Measurements from ENCODE around the gene PER1. TPM values are rescaled to one million over a fixed set of nuclear protein-coding genes. Genes with fewer than 3 reads are reported as not detected.

Gene PER1
- total and polyA plus RNA-seq, 3 experiments from 2014 or later: 12.1 to 35.8 (median 26.5) TPM

GRCh38 chr17:8155231-8155995, 3.2 kb upstream of the PER1 start:
- Histone ChIP-seq H3K9me3 (ENCODE audit: low read length) (no peaks in the 10 kb centered on the region), H3K27me3 (ENCODE audit: insufficient read depth, low read length, poor library complexity, severe bottlenecking) (no peaks in the 10 kb centered on the region), H3K36me3 (ENCODE audit: insufficient read depth, low read length) (peaks cover 17% of the 10 kb centered on the region), H3K4me1 (ENCODE audit: insufficient read depth, low read length) (peaks cover 75% of the 10 kb centered on the region), H3K4me3 (ENCODE audit: low read length) (peak overlapping the region; percentile 100), H3K27ac (ENCODE audit: low read depth, low read length) (peak overlapping the region; percentile 100)
- Mint-ChIP-seq H3K27me3 (peaks cover 0 to 20% of the 10 kb centered on the region in 2 donors), H3K27ac (no peak overlapping the region), H3K4me3 (no peak overlapping the region), H3K4me1 (peaks cover 29 to 73% (median 42%) of the 10 kb centered on the region in 3 donors), H3K36me3 (peaks cover 8 to 55% (median 11%) of the 10 kb centered on the region in 3 donors), H3K9me3 (peaks cover 0 to 4% (median 0%) of the 10 kb centered on the region in 5 donors)
- DNase-seq: peak in 3 of 5 donors; percentile 49 to 70 (median 60)
- POLR2A ChIA-PET: interaction anchor here (0.6 to 5.6 kb wide), 13 partner anchors 8 to 472 kb away, joined by 4 to 40 read pairs (median 10); partner anchors contain the start of genes BORCS6, CTC1, HES7 and PFAS
- CTCF ChIA-PET: interaction anchor here (1.3 to 11.7 kb wide), 11 partner anchors 15 to 145 kb away, joined by 3 to 108 read pairs (median 8); partner anchors contain the start of genes ALOXE3, HES7 and SLC25A35

GRCh38 chr17:8154608-8155155, 2.5 kb upstream of the PER1 start:
- Histone ChIP-seq H3K4me3 (ENCODE audit: low read length) (peak overlapping the region; percentile 100), H3K27ac (ENCODE audit: low read depth, low read length) (peak overlapping the region; percentile 100), H3K4me1 (ENCODE audit: insufficient read depth, low read length) (peaks cover 75% of the 10 kb centered on the region), H3K9me3 (ENCODE audit: low read length) (no peaks in the 10 kb centered on the region), H3K27me3 (ENCODE audit: insufficient read depth, low read length, poor library complexity, severe bottlenecking) (no peaks in the 10 kb centered on the region), H3K36me3 (ENCODE audit: insufficient read depth, low read length) (peaks cover 19% of the 10 kb centered on the region)
- CTCF ChIA-PET: interaction anchor here (1.3 to 11.7 kb wide), 4 partner anchors 17 to 141 kb away, joined by 3 to 108 read pairs (median 36); partner anchors contain the start of genes ALOXE3 and SLC25A35
- Mint-ChIP-seq H3K4me1 (peaks cover 27 to 73% (median 42%) of the 10 kb centered on the region in 3 donors), H3K36me3 (peaks cover 8 to 56% (median 8%) of the 10 kb centered on the region in 3 donors), H3K9me3 (peaks cover 0 to 4% (median 0%) of the 10 kb centered on the region in 5 donors), H3K27me3 (peaks cover 0 to 20% of the 10 kb centered on the region in 2 donors), H3K4me3 (no peak overlapping the region), H3K27ac (no peak overlapping the region)
- no peak for DNase-seq
- POLR2A ChIA-PET: interaction anchor here (0.6 to 5.6 kb wide), 7 partner anchors 9 to 471 kb away, joined by 3 to 40 read pairs (median 10); partner anchors contain the start of genes BORCS6, CTC1 and SLC25A35

GRCh38 chr17:8153957-8154607, 1.9 kb upstream of the PER1 start:
- peak; percentile 90 to 95 (median 94) for DNase-seq
- Mint-ChIP-seq H3K4me1 (peaks cover 27 to 71% (median 40%) of the 10 kb centered on the region in 3 donors), H3K36me3 (peaks cover 8 to 56% (median 11%) of the 10 kb centered on the region in 3 donors), H3K27ac (no peak overlapping the region), H3K4me3 (no peak overlapping the region), H3K27me3 (peaks cover 0 to 20% of the 10 kb centered on the region in 2 donors), H3K9me3 (peaks cover 0 to 4% (median 0%) of the 10 kb centered on the region in 5 donors)
- POLR2A ChIA-PET: interaction anchor here (1.1 to 5.6 kb wide), 4 partner anchors 10 to 94 kb away, joined by 3 to 37 read pairs (median 18); partner anchors contain the start of gene CTC1
- H3K27me3 ChIP-seq (ENCODE audit: insufficient read depth, low read length, poor library complexity, severe bottlenecking): no peaks in the 10 kb centered on the region
- CTCF ChIA-PET: interaction anchor here (1.3 to 11.7 kb wide), 4 partner anchors 16 to 141 kb away, joined by 3 to 108 read pairs (median 38); partner anchors contain the start of genes ALOXE3 and SLC25A35
- H3K4me1 ChIP-seq (ENCODE audit: insufficient read depth, low read length): peaks cover 70% of the 10 kb centered on the region
- H3K27ac ChIP-seq (ENCODE audit: low read depth, low read length): peak overlapping the region; percentile 100
- H3K9me3 ChIP-seq (ENCODE audit: low read length): no peaks in the 10 kb centered on the region
- peak overlapping the region; percentile 100 for H3K4me3 ChIP-seq (ENCODE audit: low read length)
- H3K36me3 ChIP-seq (ENCODE audit: insufficient read depth, low read length): peaks cover 21% of the 10 kb centered on the region

GRCh38 chr17:8153525-8153956, 1.3 kb upstream of the PER1 start:
- Mint-ChIP-seq H3K36me3 (peaks cover 5 to 56% (median 7%) of the 10 kb centered on the region in 3 donors), H3K4me3 (peak overlapping the region in 3 of 7 donors; percentile 44 to 98 (median 97)), H3K27me3 (peaks cover 0 to 20% of the 10 kb centered on the region in 2 donors), H3K27ac (peak overlapping the region in 1 of 8 donors; percentile 99), H3K4me1 (peaks cover 22 to 67% (median 35%) of the 10 kb centered on the region in 3 donors), H3K9me3 (peaks cover 0 to 4% (median 0%) of the 10 kb centered on the region in 5 donors)
- peak in 2 of 5 donors; percentile 46 to 66 for DNase-seq
- Histone ChIP-seq H3K4me3 (ENCODE audit: low read length) (peak overlapping the region; percentile 100), H3K4me1 (ENCODE audit: insufficient read depth, low read length) (peaks cover 66% of the 10 kb centered on the region), H3K27ac (ENCODE audit: low read depth, low read length) (peak overlapping the region; percentile 100), H3K9me3 (ENCODE audit: low read length) (no peaks in the 10 kb centered on the region), H3K27me3 (ENCODE audit: insufficient read depth, low read length, poor library complexity, severe bottlenecking) (no peaks in the 10 kb centered on the region), H3K36me3 (ENCODE audit: insufficient read depth, low read length) (peaks cover 26% of the 10 kb centered on the region)
- CTCF ChIA-PET: interaction anchor here (5.3 to 11.7 kb wide), 3 partner anchors 16 to 34 kb away, joined by 23 to 108 read pairs (median 52); partner anchors contain the start of gene ALOXE3
- POLR2A ChIA-PET: interaction anchor here (0.6 to 5.6 kb wide), 5 partner anchors 11 to 94 kb away, joined by 3 to 37 read pairs (median 5); partner anchors contain the start of gene CTC1

GRCh38 chr17:8153031-8153451, 837 bp upstream of the PER1 start:
- H3K27ac Mint-ChIP-seq: peak overlapping the region in 1 of 8 donors; percentile 99

GRCh38 chr17:8151641-8152111, 528 bp downstream of the PER1 start:
- Histone ChIP-seq H3K4me1 (ENCODE audit: insufficient read depth, low read length) (peaks cover 55% of the 10 kb centered on the region), H3K9me3 (ENCODE audit: low read length) (no peaks in the 10 kb centered on the region), H3K27me3 (ENCODE audit: insufficient read depth, low read length, poor library complexity, severe bottlenecking) (no peaks in the 10 kb centered on the region), H3K27ac (ENCODE audit: low read depth, low read length) (peak overlapping the region; percentile 100), H3K4me3 (ENCODE audit: low read length) (peak overlapping the region; percentile 60), H3K36me3 (ENCODE audit: insufficient read depth, low read length) (peaks cover 40% of the 10 kb centered on the region)
- POLR2A ChIA-PET: interaction anchor here (0.9 to 2.5 kb wide), 11 partner anchors 9 to 97 kb away, joined by 3 to 10 read pairs (median 5); partner anchors contain the start of gene CTC1
- Mint-ChIP-seq H3K36me3 (peaks cover 6 to 68% (median 14%) of the 10 kb centered on the region in 3 donors), H3K9me3 (peaks cover 0 to 4% (median 0%) of the 10 kb centered on the region in 5 donors), H3K4me1 (peaks cover 19 to 68% (median 33%) of the 10 kb centered on the region in 3 donors), H3K4me3 (peak overlapping the region in 3 of 7 donors; percentile 93 to 98 (median 97)), H3K27me3 (peaks cover 0 to 20% of the 10 kb centered on the region in 2 donors), H3K27ac (peak overlapping the region in 2 of 8 donors; percentile 91 to 99)
- CTCF ChIA-PET: interaction anchor here (1.0 to 11.7 kb wide), 6 partner anchors 14 to 78 kb away, joined by 3 to 108 read pairs (median 5); partner anchors contain the start of gene ALOXE3
- peak in 2 of 5 donors; percentile 66 to 69 for DNase-seq

More at GRCh38 chr17:8153031-8153451, 837 bp upstream of the PER1 start:
- DNase-seq: peak in 2 of 5 donors; percentile 25 to 51
- ChIA-PET CTCF (interaction anchor here (1.1 to 11.7 kb wide), 3 partner anchors 15 to 79 kb away, joined by 3 to 108 read pairs (median 23); partner anchors contain the start of gene ALOXE3), POLR2A (interaction anchor here (0.6 to 5.6 kb wide), 4 partner anchors 11 to 69 kb away, joined by 3 to 37 read pairs (median 18); no protein-coding TSS in a partner anchor)
- Mint-ChIP-seq H3K9me3 (peaks cover 0 to 4% (median 0%) of the 10 kb centered on the region in 5 donors), H3K4me1 (peaks cover 19 to 65% (median 33%) of the 10 kb centered on the region in 3 donors), H3K36me3 (peaks cover 6 to 58% (median 7%) of the 10 kb centered on the region in 3 donors), H3K4me3 (peak overlapping the region in 2 of 7 donors; percentile 97 to 98), H3K27me3 (peaks cover 0 to 20% of the 10 kb centered on the region in 2 donors)
- H3K27me3 ChIP-seq (ENCODE audit: insufficient read depth, low read length, poor library complexity, severe bottlenecking): no peaks in the 10 kb centered on the region
- peaks cover 28% of the 10 kb centered on the region for H3K36me3 ChIP-seq (ENCODE audit: insufficient read depth, low read length)
- peaks cover 61% of the 10 kb centered on the region for H3K4me1 ChIP-seq (ENCODE audit: insufficient read depth, low read length)
- peak overlapping the region; percentile 60 for H3K4me3 ChIP-seq (ENCODE audit: low read length)
- H3K9me3 ChIP-seq (ENCODE audit: low read length): no peaks in the 10 kb centered on the region
- peak overlapping the region; percentile 100 for H3K27ac ChIP-seq (ENCODE audit: low read depth, low read length)

Measured in CD8-positive, alpha-beta memory T cell (primary cell).